ENCODE data around the gene KLRB1. TPM values are rescaled to one million over a fixed set of nuclear protein-coding genes. Genes with fewer than 3 reads are reported as not detected.
A peak's percentile ranks its signal among the peaks of the same experiment; 100 is the strongest.

The KLRB1 gene
- polyA plus RNA-seq, 2 of the 4 experiments (the other 2 are of a cell fraction), result not detected

DNA sequence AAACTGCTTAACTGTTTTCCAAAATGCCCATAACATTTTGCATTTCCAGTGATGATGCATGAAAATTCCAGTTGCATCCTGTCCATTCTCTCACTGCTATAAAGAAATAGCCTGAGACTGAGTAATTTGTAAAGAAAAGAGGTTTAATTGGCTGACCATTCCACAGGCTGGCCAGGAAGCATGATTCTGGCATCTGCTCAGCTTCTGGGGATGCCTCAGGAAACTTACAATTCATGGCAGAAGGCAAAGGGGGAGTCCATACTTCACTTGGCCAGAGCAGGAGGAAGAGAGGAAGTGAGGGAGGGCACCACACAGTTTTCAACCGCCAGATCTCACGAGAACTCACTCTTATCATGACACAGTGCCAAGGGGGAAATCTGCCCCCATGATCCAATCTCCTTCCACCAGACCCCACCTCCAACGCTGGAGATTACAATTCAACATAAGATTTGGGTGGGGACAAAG lies 43.6 kb upstream of the KLRB1 start:
- ChIA-PET POLR2A (no interaction called here), CTCF (no interaction called here)
- no peak for TF ChIP-seq JUNB (IDR thresholded peaks at IDR 0.05)
- TF ChIP-seq HOXB5 (CRISPR knock-in tag; IDR thresholded peaks at IDR 0.05), result no peak
- no peak for TF ChIP-seq NFE2L2 (conservative IDR thresholded peaks at IDR 0.05; ENCODE audit: low read length)
- no peak for TF ChIP-seq EHMT2 (IDR thresholded peaks at IDR 0.05; ENCODE audit: low read depth)
- no peak for TF ChIP-seq ZC3H11A (IDR thresholded peaks at IDR 0.05)
- TF ChIP-seq, protein P1, sequence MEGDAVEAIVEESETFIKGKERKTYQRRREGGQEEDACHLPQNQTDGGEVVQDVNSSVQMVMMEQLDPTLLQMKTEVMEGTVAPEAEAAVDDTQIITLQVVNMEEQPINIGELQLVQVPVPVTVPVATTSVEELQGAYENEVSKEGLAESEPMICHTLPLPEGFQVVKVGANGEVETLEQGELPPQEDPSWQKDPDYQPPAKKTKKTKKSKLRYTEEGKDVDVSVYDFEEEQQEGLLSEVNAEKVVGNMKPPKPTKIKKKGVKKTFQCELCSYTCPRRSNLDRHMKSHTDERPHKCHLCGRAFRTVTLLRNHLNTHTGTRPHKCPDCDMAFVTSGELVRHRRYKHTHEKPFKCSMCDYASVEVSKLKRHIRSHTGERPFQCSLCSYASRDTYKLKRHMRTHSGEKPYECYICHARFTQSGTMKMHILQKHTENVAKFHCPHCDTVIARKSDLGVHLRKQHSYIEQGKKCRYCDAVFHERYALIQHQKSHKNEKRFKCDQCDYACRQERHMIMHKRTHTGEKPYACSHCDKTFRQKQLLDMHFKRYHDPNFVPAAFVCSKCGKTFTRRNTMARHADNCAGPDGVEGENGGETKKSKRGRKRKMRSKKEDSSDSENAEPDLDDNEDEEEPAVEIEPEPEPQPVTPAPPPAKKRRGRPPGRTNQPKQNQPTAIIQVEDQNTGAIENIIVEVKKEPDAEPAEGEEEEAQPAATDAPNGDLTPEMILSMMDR (IDR thresholded peaks at IDR 0.05), result no peak
- no peak for TF ChIP-seq NPAS2 (CRISPR knock-in tag; IDR thresholded peaks at IDR 0.05; ENCODE audit: borderline replicate concordance)
- no peak for TF ChIP-seq EHF (CRISPR knock-in tag; IDR thresholded peaks at IDR 0.05)
- no peak for TF ChIP-seq ZFP36 (IDR thresholded peaks at IDR 0.05; ENCODE audit: borderline replicate concordance, partially characterized antibody)
- TF ChIP-seq NR3C1 (IDR thresholded peaks at IDR 0.05), result no peak
- TF ChIP-seq POLR2AphosphoS2 (conservative IDR thresholded peaks at IDR 0.05; ENCODE audit: low read length), result no peak
- no peak for TF ChIP-seq CBX8 (IDR thresholded peaks at IDR 0.05)
- no peak for TF ChIP-seq HOXA7 (CRISPR knock-in tag; IDR thresholded peaks at IDR 0.05)
- H3K4me2 ChIP-seq, result no peak overlapping the region
- H3K4me1 ChIP-seq, result peaks cover 13% of the 10 kb centered on the region; the same call in 2 of the 3 replicates
- FAIRE-seq, result no peak
- WGBS (ENCODE audit: missing lambda C conversion rate), result 90% methylated on average over 3 of the region's 3 CpGs
- no peak for ATAC-seq
- no peak overlapping the region for H3K27ac ChIP-seq
- H3K9me3 ChIP-seq, result no peaks in the 10 kb centered on the region
- no peak for DNase-seq (ENCODE audit: low read depth in 1 of 2, low spot score in 1 of 2)
- H3K4me3 ChIP-seq, result no peak overlapping the region

DNA sequence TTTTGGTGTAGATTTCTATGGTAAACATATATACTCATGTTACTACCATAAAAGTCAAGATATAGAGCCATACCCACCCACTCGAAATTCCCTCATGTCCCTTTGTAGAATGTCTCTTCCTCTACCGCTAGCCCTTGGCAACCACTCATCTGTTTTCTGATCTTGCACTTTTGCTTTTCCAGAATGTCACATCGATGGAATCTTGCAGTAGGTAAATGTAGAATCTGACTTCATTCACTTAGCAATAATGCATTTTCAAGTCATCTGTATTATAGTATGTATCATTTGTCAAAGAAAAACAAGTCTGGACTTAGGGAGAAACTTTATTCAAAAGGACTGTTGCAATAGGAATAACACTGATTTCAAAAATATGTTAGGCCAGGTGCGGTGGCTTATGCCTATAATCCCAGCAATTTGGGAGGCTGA lies 42.4 kb upstream of the KLRB1 start:
- POLR2A ChIA-PET, result no interaction called here
- no peak for FAIRE-seq
- Histone ChIP-seq H3K4me1 (peaks cover 13% of the 10 kb centered on the region; the same call in 2 of the 3 replicates), H3K4me2 (no peak overlapping the region; the same call in 2 of the 3 replicates), H3K9me3 (no peaks in the 10 kb centered on the region), H3K27ac (no peak overlapping the region), H3K4me3 (no peak overlapping the region)
- CTCF ChIA-PET, result no interaction called here
- no peak for DNase-seq (ENCODE audit: low read depth in 1 of 2, low spot score in 1 of 2)
- ATAC-seq, result no peak
- TF ChIP-seq MAZ (IDR thresholded peaks at IDR 0.05; ENCODE audit: borderline replicate concordance, low read depth, low read length), result no peak
- no peak for TF ChIP-seq RNF2 (IDR thresholded peaks at IDR 0.05; ENCODE audit: borderline replicate concordance, low read depth)
- TF ChIP-seq NPAS2 (CRISPR knock-in tag; IDR thresholded peaks at IDR 0.05; ENCODE audit: borderline replicate concordance), result no peak
- no peak for TF ChIP-seq ESRRA (IDR thresholded peaks at IDR 0.05; ENCODE audit: borderline replicate concordance, low read length)
- no peak for TF ChIP-seq RAD21 (conservative IDR thresholded peaks at IDR 0.05 in 1 of 2, IDR thresholded peaks at IDR 0.05 in 1 of 2)
- TF ChIP-seq MYC (IDR thresholded peaks at IDR 0.05; ENCODE audit: borderline replicate concordance, low read length), result no peak
- TF ChIP-seq FOXS1 (CRISPR knock-in tag; IDR thresholded peaks at IDR 0.05), result no peak
- TF ChIP-seq TP53 (CRISPR knock-in tag; IDR thresholded peaks at IDR 0.05), result no peak
- no peak for TF ChIP-seq ZC3H11A (IDR thresholded peaks at IDR 0.05)
- WGBS (ENCODE audit: missing lambda C conversion rate), result 74% methylated on average over 4 of the region's 4 CpGs

DNA sequence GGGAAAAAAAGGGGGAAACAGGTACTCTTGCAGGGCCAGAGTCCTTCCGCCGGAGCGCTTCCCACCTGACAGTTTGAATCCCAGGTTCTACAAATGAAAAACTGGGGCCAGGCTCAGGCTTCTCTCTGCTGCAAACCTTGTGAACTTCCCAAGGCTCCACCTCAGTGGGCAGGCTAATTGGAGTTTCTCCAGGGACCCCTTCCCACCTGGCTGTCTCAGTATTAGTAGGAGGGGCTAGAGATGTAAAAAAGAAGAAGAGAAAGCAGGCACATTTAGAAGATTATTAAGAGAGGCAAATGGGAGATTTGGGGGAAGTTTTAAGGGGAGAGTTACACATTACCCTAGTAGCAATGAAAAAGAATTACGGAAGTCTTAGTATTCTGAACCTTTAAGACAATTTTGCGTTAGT lies 41.8 kb upstream of the KLRB1 start:
- no peak for DNase-seq (ENCODE audit: low read depth in 1 of 2, low spot score in 1 of 2)
- FAIRE-seq, result no peak
- POLR2A ChIA-PET, result no interaction called here
- H3K4me1 ChIP-seq, result peaks cover 13% of the 10 kb centered on the region; the same call in 2 of the 3 replicates
- CTCF ChIA-PET, result no interaction called here
- WGBS (ENCODE audit: missing lambda C conversion rate), result 74% methylated on average over 5 of the region's 5 CpGs
- H3K4me3 ChIP-seq, result no peak overlapping the region
- no peaks in the 10 kb centered on the region for H3K9me3 ChIP-seq
- peak overlapping the region; percentile 98 for H3K4me2 ChIP-seq
- no peak overlapping the region for H3K27ac ChIP-seq
- ATAC-seq, result no peak
- TF ChIP-seq RARB (CRISPR knock-in tag; IDR thresholded peaks at IDR 0.05), result no peak
- no peak for TF ChIP-seq ZNF302 (CRISPR knock-in tag; IDR thresholded peaks at IDR 0.05)
- no peak for TF ChIP-seq ZSCAN20 (CRISPR knock-in tag; IDR thresholded peaks at IDR 0.05)
- no peak for TF ChIP-seq CBX2 (IDR thresholded peaks at IDR 0.05; ENCODE audit: borderline replicate concordance, low read depth)
- no peak for TF ChIP-seq MYC (IDR thresholded peaks at IDR 0.05; ENCODE audit: borderline replicate concordance, low read length)
- no peak for TF ChIP-seq BHLHE40 (IDR thresholded peaks at IDR 0.05; ENCODE audit: low read depth, low read length)
- TF ChIP-seq NR3C1 (IDR thresholded peaks at IDR 0.05), result no peak
- TF ChIP-seq ZFP36 (IDR thresholded peaks at IDR 0.05; ENCODE audit: borderline replicate concordance, partially characterized antibody), result no peak
- no peak for TF ChIP-seq HOXB13 (CRISPR knock-in tag; IDR thresholded peaks at IDR 0.05; ENCODE audit: low read depth)
- TF ChIP-seq POLR2AphosphoS2 (conservative IDR thresholded peaks at IDR 0.05; ENCODE audit: low read length), result no peak
- TF ChIP-seq, protein P2, sequence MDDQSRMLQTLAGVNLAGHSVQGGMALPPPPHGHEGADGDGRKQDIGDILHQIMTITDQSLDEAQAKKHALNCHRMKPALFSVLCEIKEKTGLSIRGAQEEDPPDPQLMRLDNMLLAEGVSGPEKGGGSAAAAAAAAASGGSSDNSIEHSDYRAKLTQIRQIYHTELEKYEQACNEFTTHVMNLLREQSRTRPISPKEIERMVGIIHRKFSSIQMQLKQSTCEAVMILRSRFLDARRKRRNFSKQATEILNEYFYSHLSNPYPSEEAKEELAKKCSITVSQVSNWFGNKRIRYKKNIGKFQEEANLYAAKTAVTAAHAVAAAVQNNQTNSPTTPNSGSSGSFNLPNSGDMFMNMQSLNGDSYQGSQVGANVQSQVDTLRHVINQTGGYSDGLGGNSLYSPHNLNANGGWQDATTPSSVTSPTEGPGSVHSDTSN (IDR thresholded peaks at IDR 0.05), result no peak
- TF ChIP-seq, protein P3, sequence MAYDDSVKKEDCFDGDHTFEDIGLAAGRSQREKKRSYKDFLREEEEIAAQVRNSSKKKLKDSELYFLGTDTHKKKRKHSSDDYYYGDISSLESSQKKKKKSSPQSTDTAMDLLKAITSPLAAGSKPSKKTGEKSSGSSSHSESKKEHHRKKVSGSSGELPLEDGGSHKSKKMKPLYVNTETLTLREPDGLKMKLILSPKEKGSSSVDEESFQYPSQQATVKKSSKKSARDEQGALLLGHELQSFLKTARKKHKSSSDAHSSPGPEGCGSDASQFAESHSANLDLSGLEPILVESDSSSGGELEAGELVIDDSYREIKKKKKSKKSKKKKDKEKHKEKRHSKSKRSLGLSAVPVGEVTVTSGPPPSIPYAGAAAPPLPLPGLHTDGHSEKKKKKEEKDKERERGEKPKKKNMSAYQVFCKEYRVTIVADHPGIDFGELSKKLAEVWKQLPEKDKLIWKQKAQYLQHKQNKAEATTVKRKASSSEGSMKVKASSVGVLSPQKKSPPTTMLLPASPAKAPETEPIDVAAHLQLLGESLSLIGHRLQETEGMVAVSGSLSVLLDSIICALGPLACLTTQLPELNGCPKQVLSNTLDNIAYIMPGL (CRISPR knock-in tag; IDR thresholded peaks at IDR 0.05; ENCODE audit: borderline replicate concordance), result no peak
- no peak for TF ChIP-seq CHD4 (IDR thresholded peaks at IDR 0.05; ENCODE audit: borderline replicate concordance)
- TF ChIP-seq, protein P4, sequence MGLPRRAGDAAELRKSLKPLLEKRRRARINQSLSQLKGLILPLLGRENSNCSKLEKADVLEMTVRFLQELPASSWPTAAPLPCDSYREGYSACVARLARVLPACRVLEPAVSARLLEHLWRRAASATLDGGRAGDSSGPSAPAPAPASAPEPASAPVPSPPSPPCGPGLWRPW (IDR thresholded peaks at IDR 0.05), result no peak
- TF ChIP-seq NFE2L2 (conservative IDR thresholded peaks at IDR 0.05; ENCODE audit: low read length), result no peak

Measured in A549 (cell line).